Retinal pigment epithelial cell (primary cell): ENCODE measurements around the gene SLC22A7.
"Not testable (repeated sequence)": the region's sequence is repeated elsewhere in the genome, so short reads cannot be mapped to it uniquely, and the experiment has no call there.

ENCODE experiments used
- DNase-seq: peaks from one replicate; pipeline ENCODE4 v3.0.0-alpha.2; 2010; ENCODE audit warnings: low read depth
- H3K4me3 ChIP-seq: 2 replicates; pipeline ENCODE4 v1.5.1; 2011; ENCODE audit warnings: mild to moderate bottlenecking, low read length, control low read depth, moderate library complexity
- TF ChIP-seq, protein P1 (sequence below): conservative IDR thresholded peaks from 2 replicates; pipeline ENCODE4 v1.5.1; 2011; ENCODE audit warnings: low read depth, low read length, control low read depth, inconsistent platforms

The SLC22A7 gene

DNA sequence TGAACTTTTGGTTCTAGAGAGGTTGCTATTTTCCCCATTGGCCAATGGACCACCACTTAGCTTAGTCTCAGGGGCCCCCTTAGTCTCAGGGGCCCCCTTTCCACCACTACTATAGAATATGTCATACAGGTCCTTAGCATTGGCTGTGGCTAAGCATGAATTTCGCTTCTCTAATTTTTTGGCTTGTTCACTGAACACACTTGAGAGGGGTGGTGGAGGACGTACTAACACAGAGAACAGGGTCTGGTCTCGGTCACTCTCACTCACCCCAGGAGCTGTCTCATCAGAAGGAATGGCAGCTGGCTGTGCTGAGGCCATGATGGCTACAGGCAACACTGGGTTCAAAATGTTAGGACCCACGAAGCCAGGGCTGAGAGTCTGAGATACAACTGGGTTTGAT is 41.1 kb downstream of the SLC22A7 start:
- TF ChIP-seq, protein P1, sequence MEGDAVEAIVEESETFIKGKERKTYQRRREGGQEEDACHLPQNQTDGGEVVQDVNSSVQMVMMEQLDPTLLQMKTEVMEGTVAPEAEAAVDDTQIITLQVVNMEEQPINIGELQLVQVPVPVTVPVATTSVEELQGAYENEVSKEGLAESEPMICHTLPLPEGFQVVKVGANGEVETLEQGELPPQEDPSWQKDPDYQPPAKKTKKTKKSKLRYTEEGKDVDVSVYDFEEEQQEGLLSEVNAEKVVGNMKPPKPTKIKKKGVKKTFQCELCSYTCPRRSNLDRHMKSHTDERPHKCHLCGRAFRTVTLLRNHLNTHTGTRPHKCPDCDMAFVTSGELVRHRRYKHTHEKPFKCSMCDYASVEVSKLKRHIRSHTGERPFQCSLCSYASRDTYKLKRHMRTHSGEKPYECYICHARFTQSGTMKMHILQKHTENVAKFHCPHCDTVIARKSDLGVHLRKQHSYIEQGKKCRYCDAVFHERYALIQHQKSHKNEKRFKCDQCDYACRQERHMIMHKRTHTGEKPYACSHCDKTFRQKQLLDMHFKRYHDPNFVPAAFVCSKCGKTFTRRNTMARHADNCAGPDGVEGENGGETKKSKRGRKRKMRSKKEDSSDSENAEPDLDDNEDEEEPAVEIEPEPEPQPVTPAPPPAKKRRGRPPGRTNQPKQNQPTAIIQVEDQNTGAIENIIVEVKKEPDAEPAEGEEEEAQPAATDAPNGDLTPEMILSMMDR: no peak
- no peak for DNase-seq
- no peak overlapping the region for H3K4me3 ChIP-seq

DNA sequence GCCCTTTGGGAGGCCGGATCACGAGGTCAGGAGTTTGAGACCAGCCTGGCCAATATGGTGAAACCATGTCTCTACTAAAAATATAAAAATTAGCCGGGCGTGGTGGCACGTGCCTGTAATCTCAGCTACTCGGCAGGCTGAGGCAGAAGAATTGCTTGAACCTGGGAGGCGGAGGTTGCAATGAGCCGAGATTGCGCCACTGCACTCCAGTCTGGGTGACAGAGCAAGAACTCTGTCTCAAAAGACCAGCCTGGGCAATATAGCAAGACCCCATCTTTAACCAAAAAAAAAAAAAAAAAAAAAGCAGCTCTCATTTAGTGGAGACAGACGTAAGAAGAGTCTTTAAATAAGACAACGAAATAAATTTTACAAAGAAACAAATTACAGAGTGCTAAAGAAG is 48.2 kb downstream of the SLC22A7 start:
- H3K4me3 ChIP-seq, DNase-seq: not testable (repeated sequence)

DNA sequence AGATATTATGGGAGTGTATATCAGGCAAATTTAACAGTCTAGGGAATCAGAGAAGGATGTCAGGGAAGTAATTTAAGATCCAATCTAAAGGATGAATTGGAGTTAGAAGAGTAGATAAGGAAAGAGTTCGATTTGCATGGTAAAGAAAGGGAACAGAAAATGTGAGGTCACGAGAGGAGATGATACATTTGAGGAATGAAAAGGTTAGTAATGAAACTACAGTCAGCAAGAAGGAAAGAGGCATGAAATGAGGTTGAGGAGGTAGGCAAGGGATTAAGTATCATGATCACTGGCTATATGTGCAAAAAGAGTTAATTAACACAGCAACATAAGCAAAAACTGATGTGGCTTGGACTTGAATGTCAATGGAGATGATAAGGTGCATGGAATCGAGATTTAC is 49.0 kb downstream of the SLC22A7 start:
- H3K4me3 ChIP-seq: no peak overlapping the region
- DNase-seq: no peak
- TF ChIP-seq, protein P1: no peak

DNA sequence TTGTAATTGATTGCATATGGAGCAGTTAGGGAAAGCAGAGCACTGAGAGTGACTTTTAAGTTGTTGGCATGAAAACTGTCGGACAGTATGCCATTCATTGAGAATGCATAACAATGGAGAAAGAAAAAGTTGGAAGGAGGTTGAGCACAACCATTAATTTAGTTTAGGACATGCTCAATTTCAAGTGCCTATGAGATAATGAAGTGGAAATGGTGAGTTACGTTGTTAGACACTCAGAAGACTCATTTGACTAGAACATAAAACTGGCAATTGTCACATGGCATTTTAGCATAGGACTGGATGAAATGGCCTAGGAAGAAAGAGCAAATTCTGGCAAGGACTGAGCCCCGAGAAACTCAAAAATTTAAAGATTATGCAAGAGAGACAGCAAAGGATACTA is 49.4 kb downstream of the SLC22A7 start:
- no peak for DNase-seq
- TF ChIP-seq, protein P1: no peak

DNA sequence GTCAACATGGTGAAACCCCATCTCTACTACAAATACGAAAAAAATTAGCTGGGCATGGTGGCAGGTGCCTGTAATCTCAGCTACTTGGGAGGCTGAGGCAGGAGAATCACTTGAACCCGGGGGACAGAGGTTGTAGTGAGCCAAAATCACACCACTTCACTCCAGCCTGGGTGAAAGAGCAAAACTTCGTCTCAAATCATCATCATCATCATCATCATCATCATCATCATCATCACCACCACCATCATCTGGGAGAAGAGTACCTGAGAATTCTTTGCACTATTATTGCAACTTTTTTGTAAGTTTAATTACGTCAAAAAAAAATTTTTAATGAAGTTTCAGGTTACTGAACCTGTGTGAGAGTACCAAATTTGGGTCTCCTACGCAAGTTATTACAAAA is 53.9 kb downstream of the SLC22A7 start:
- DNase-seq: not testable (repeated sequence)

More for the DNA sequence above, 49.4 kb downstream of the SLC22A7 start:
- no peak overlapping the region for H3K4me3 ChIP-seq

More for the DNA sequence above, 53.9 kb downstream of the SLC22A7 start:
- not testable (repeated sequence) for H3K4me3 ChIP-seq
